IMR-90 (cell line): Measurements from ENCODE around the gene POGLUT2. TPM values are rescaled to one million over a fixed set of nuclear protein-coding genes. Genes with fewer than 3 reads are reported as not detected.

ENCODE experiments used
- ATAC-seq: fragments of 200-7000 bp; cut with Tn5 transposase; 2 replicates; pipeline ENCODE4 v1.9.1; 2020; ENCODE audit warnings: low read depth, mild to moderate bottlenecking, moderate library complexity
- BruUV-seq: library from RNA; stranded (reverse); fragments of 400-500 nt; replicated peaks from 2 replicates; lab custom pipeline; 2021; lab: Mats Ljungman, UMichigan
- CTCF ChIA-PET: fragments of 300-600 bp; formaldehyde crosslinking; extraction: SDS; loops from one replicate; lab custom pipeline; 2021; ENCODE audit warnings: antibody characterized with exemption; lab: Yijun Ruan, JAX
- POLR2A ChIA-PET: fragments of 300-600 bp; sonication (Branson Sonifier 250); formaldehyde crosslinking; loops from one replicate; lab custom pipeline; 2022; ENCODE audit warnings: antibody characterized with exemption; ENCODE audit not compliant: unreplicated experiment; lab: Charles Lee
- DNase-seq: peaks from one replicate; pipeline ENCODE4 v3.0.0; 2013
- H2AFZ ChIP-seq: replicated peaks from 2 replicates; pipeline ENCODE3; 2013; ENCODE audit warnings: low read length, mild to moderate bottlenecking; ENCODE audit not compliant: poor library complexity
- H2AK5ac ChIP-seq: 2 replicates; pipeline ENCODE4 v1.6.1; 2013; ENCODE audit warnings: low read depth, low read length, inconsistent platforms
- H2AK9ac ChIP-seq: replicated peaks from 2 replicates; pipeline ENCODE3; 2013; ENCODE audit warnings: mild to moderate bottlenecking, low read depth, low read length, moderate library complexity; ENCODE audit not compliant: poor library complexity
- H2BK120ac ChIP-seq: 2 replicates; pipeline ENCODE4 v1.6.1; 2013; ENCODE audit warnings: low read depth, low read length, inconsistent platforms
- H2BK15ac ChIP-seq: 3 replicates; pipeline ENCODE4 v1.6.1; 2013; ENCODE audit warnings: low read depth, low read length, inconsistent platforms
- H2BK20ac ChIP-seq: 2 replicates; pipeline ENCODE4 v1.6.1; 2013; ENCODE audit warnings: low read depth, mild to moderate bottlenecking, inconsistent platforms, low read length, moderate library complexity
- H2BK5ac ChIP-seq: 2 replicates; pipeline ENCODE4 v1.6.1; 2013; ENCODE audit warnings: mild to moderate bottlenecking, low read depth, low read length, inconsistent platforms; ENCODE audit not compliant: poor library complexity, severe bottlenecking
- H3K14ac ChIP-seq: replicated peaks from 2 replicates; pipeline ENCODE4 v1.6.1; 2013; ENCODE audit warnings: low read depth, low read length, inconsistent platforms
- H3K18ac ChIP-seq: 2 replicates; pipeline ENCODE4 v1.6.1; 2013; ENCODE audit warnings: low read depth, low read length, control low read depth
- H3K23ac ChIP-seq: 2 replicates; pipeline ENCODE4 v1.6.1; 2013; ENCODE audit warnings: low read depth, low read length, inconsistent platforms
- H3K27ac ChIP-seq: 2 replicates; pipeline ENCODE4 v1.5.1; 2013; ENCODE audit warnings: mild to moderate bottlenecking, control low read depth, low read length; ENCODE audit not compliant: insufficient read depth
- H3K27me3 ChIP-seq: 2 replicates; pipeline ENCODE4 v1.6.1; 2013; ENCODE audit warnings: low read length; ENCODE audit not compliant: control insufficient read depth, insufficient read depth
- H3K36me3 ChIP-seq: 2 replicates; pipeline ENCODE4 v1.6.1; 2013; ENCODE audit warnings: low read length, mixed read lengths; ENCODE audit not compliant: control insufficient read depth, insufficient read depth
- H3K4ac ChIP-seq: 2 replicates; pipeline ENCODE4 v1.6.1; 2013; ENCODE audit warnings: low read depth, low read length, inconsistent platforms
- H3K4me1 ChIP-seq: 2 replicates; pipeline ENCODE4 v1.6.1; 2013; ENCODE audit warnings: low read length, mixed read lengths; ENCODE audit not compliant: control insufficient read depth, insufficient read depth
- H3K4me2 ChIP-seq: 2 replicates; pipeline ENCODE4 v1.6.1; 2013; ENCODE audit warnings: low read depth, mild to moderate bottlenecking, control low read depth, low read length, moderate library complexity
- H3K4me3 ChIP-seq: 2 replicates; pipeline ENCODE4 v1.5.1; 2013; ENCODE audit warnings: low read depth, mild to moderate bottlenecking, control low read depth, low read length, moderate library complexity; ENCODE audit not compliant: insufficient read depth
- H3K56ac ChIP-seq: 2 replicates; pipeline ENCODE4 v1.6.1; 2013; ENCODE audit warnings: low read length, inconsistent platforms; ENCODE audit not compliant: insufficient read depth; ENCODE audit errors: extremely low read depth
- H3K79me1 ChIP-seq, 2 experiments: 2 replicates each; pipeline ENCODE4 v1.6.1; 2013; ENCODE audit warnings: low read length in 2 of 2, inconsistent platforms in 1 of 2, low read depth in 1 of 2
- H3K9ac ChIP-seq: 2 replicates; pipeline ENCODE4 v1.6.1; 2013; ENCODE audit warnings: low read depth, low read length, control low read depth
- H3K9me1 ChIP-seq: 2 replicates; pipeline ENCODE4 v1.6.1; 2013; ENCODE audit warnings: low read length, inconsistent platforms; ENCODE audit not compliant: insufficient read depth
- H3K9me3 ChIP-seq: 2 replicates; pipeline ENCODE4 v1.6.1; 2013; ENCODE audit warnings: low read length; ENCODE audit not compliant: control insufficient read depth, insufficient read depth
- H4K20me1 ChIP-seq: 2 replicates; pipeline ENCODE4 v1.6.1; 2013; ENCODE audit warnings: low read length, inconsistent platforms; ENCODE audit not compliant: insufficient read depth
- H4K5ac ChIP-seq: 2 replicates; pipeline ENCODE4 v1.6.1; 2013; ENCODE audit warnings: mild to moderate bottlenecking, low read depth, low read length, control low read depth
- H4K8ac ChIP-seq, 2 experiments: 2 replicates each; pipeline ENCODE4 v1.6.1; 2013; ENCODE audit warnings: low read depth in 2 of 2, low read length in 2 of 2, control low read depth in 1 of 2, inconsistent platforms in 1 of 2
- H4K91ac ChIP-seq: 2 replicates; pipeline ENCODE4 v1.6.1; 2013; ENCODE audit warnings: low read depth, low read length, inconsistent platforms; ENCODE audit not compliant: insufficient read depth
- CEBPB ChIP-seq: IDR thresholded peaks from 2 replicates; pipeline ENCODE4 v1.6.1; 2012; ENCODE audit warnings: low read depth, low read length, improper control_type of control experiment
- MAZ ChIP-seq: IDR thresholded peaks from 2 replicates; pipeline ENCODE4 v1.6.1; 2012; ENCODE audit warnings: low read depth, mild to moderate bottlenecking, low read length, improper control_type of control experiment, moderate library complexity, borderline replicate concordance
- RAD21 ChIP-seq: IDR thresholded peaks from 2 replicates; pipeline ENCODE4 v1.6.1; 2012; ENCODE audit warnings: low read length, improper control_type of control experiment
- WGBS, 2 experiments: methylation state at CpG; one replicate each; pipeline versions ENCODE4 v1.1.5 to v1.1.7; 2013; ENCODE audit warnings: missing lambda C conversion rate in 2 of 2; ENCODE audit not compliant: insufficient read length in 1 of 2; ENCODE audit errors: extremely low coverage in 2 of 2; 5-methylcytosine and 5-hydroxymethylcytosine counted together
- dilution Hi-C: fragments of 300-500 bp; cut with HindIII; formaldehyde crosslinking; loops from one replicate; pipeline ENCODE4 v1.14.3; 2018; ENCODE audit warnings: low sequenced_read_pairs; ENCODE audit not compliant: unreplicated experiment
- in situ Hi-C: fragments of 300-500 bp; cut with MboI; formaldehyde crosslinking; loops from 3 replicates; pipeline ENCODE4 v1.14.3; 2019; ENCODE audit warnings: low sequenced_read_pairs, inconsistent platforms, mixed read lengths
- intact Hi-C: fragments of 100-400 bp; cut with micrococcal nuclease; formaldehyde crosslinking; loops from 2 replicates; pipeline ENCODE4 v1.10.0; 2022
- polyA plus RNA-seq, 3 experiments: library from polyadenylated mRNA; depleted of rRNA; stranded (reverse); fragments of >200 nt; gene quantifications; 2 replicates each; pipeline ENCODE4 v1.2.3, GENCODE V29; 2012; ENCODE audit warnings: low replicate concordance in 1 of 3
- total RNA-seq: library from RNA; depleted of rRNA; stranded (reverse); fragments of >200 nt; gene quantifications from 2 replicates; pipeline ENCODE4 v1.2.3, GENCODE V29; 2012

The POGLUT2 gene
- total and polyA plus RNA-seq, 2 of the 4 experiments (the other 2 are of a cell fraction), result 10.6 to 14.3 TPM

DNA sequence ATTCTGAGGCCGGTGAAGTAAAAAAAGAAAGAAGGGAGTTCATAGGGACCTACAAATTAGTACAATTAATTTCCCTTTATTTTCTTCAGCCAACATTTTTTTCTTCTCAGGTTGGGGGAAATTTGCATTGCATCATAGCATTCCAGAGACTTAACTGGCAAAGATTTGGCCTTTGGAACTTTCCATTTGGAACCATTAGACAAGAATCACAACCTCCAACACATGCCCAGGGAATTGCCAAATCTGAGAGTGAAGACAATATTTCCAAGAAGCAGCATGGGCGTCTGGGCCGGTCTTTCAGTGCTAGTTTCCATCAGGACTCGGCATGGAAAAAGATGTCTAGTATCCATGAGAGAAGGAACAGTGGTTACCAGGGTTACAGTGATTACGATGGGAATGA, 40.7 kb upstream of the POGLUT2 start:
- Histone ChIP-seq H3K4me1 (0 out of 2 replicates have a peak, but pooled peaks cover 2% of the 10 kb centered on the region), H3K56ac (no peak overlapping the region), H3K4me3 (no peak overlapping the region), H3K27me3 (no peaks in the 10 kb centered on the region), H4K20me1 (no peaks in the 10 kb centered on the region), H4K5ac (no peak overlapping the region), H3K79me1 (no peaks in the 10 kb centered on the region; a peak in 2 of 4 replicates), H3K4ac (no peak overlapping the region), H3K4me2 (no peak overlapping the region), H3K27ac (no peak overlapping the region), H2BK20ac (no peak overlapping the region), H2BK5ac (no peak overlapping the region), H3K9me1 (no peaks in the 10 kb centered on the region), H2AK9ac (no peak overlapping the region), H3K23ac (no peak overlapping the region), H3K36me3 (peaks cover 15% of the 10 kb centered on the region), H3K9me3 (no peaks in the 10 kb centered on the region), H4K91ac (no peak overlapping the region), H4K8ac (no peak overlapping the region), H2AFZ (no peak overlapping the region), H3K9ac (no peak overlapping the region), H2BK120ac (no peak overlapping the region), H2BK15ac (no peak overlapping the region), H3K14ac (no peak overlapping the region), H2AK5ac (no peak overlapping the region), H3K18ac (no peak overlapping the region)
- TF ChIP-seq RAD21 (no peak), CEBPB (peak; percentile 53; the same call in 1 of the 2 replicates), MAZ (no peak)
- intact Hi-C loops, result no loop called here
- ATAC-seq (no peak), DNase-seq (peak; percentile 25)
- ChIA-PET CTCF (no interaction called here), POLR2A (no interaction called here)
- WGBS, 2 experiments, result no CpG with 5 or more reads among the region's 5 CpGs
- BruUV-seq, result no TSS peak
- dilution Hi-C loops, result no loop called here
- in situ Hi-C loops, result no loop called here
